ENCODE results near the gene FABP6. TPM values are rescaled to one million over a fixed set of nuclear protein-coding genes. Genes with fewer than 3 reads are reported as not detected.
A peak's percentile ranks its signal among the peaks of the same experiment; 100 is the strongest.

FABP6 gene
- polyA plus RNA-seq, 3 donors from 2014 or later = not detected

GRCh38 chr5:160260006-160260775 is 30.9 kb downstream of the FABP6 start:
- no peak overlapping the region for H3K4me3 Mint-ChIP-seq
- no peak for DNase-seq
- peaks cover 15 to 38% of the 10 kb centered on the region in 2 donors for H3K4me1 Mint-ChIP-seq
- peaks cover 0 to 8% (median 4%) of the 10 kb centered on the region in 3 donors for H3K36me3 Mint-ChIP-seq
- peaks cover 2 to 6% (median 2%) of the 10 kb centered on the region in 3 donors for H3K27me3 Mint-ChIP-seq (ENCODE audit: low read depth in 3 of 3)
- peak overlapping the region in 1 of 6 donors; percentile 23 for H3K27ac Mint-ChIP-seq
- no peaks in the 10 kb centered on the region for H3K9me3 Mint-ChIP-seq

- Mint-ChIP-seq H3K36me3 (peaks cover 0 to 8% (median 4%) of the 10 kb centered on the region in 3 donors), H3K27ac (peak overlapping the region in 3 of 6 donors; percentile 17 to 59 (median 51)), H3K27me3 (ENCODE audit: low read depth in 3 of 3) (peaks cover 2 to 6% (median 2%) of the 10 kb centered on the region in 3 donors), H3K9me3 (no peaks in the 10 kb centered on the region), H3K4me1 (peaks cover 15 to 38% of the 10 kb centered on the region in 2 donors), H3K4me3 (no peak overlapping the region)
- DNase-seq = no peak
Measured at GRCh38 chr5:160260881-160261815, 31.8 kb downstream of the FABP6 start.

- peaks cover 15 to 38% of the 10 kb centered on the region in 2 donors for H3K4me1 Mint-ChIP-seq
- peak overlapping the region in 3 of 6 donors; percentile 25 to 65 (median 58) for H3K27ac Mint-ChIP-seq
- no peak overlapping the region for H3K4me3 Mint-ChIP-seq
- peaks cover 0 to 8% (median 4%) of the 10 kb centered on the region in 3 donors for H3K36me3 Mint-ChIP-seq
- H3K9me3 Mint-ChIP-seq = no peaks in the 10 kb centered on the region
- H3K27me3 Mint-ChIP-seq (ENCODE audit: low read depth in 3 of 3) = peaks cover 2 to 6% (median 2%) of the 10 kb centered on the region in 3 donors
- DNase-seq = no peak
Measured at GRCh38 chr5:160262151-160263074, 33.1 kb downstream of the FABP6 start.

GRCh38 chr5:160263326-160263855 is 34.1 kb downstream of the FABP6 start:
- Mint-ChIP-seq H3K9me3 (no peaks in the 10 kb centered on the region), H3K4me1 (peaks cover 22 to 46% of the 10 kb centered on the region in 2 donors), H3K4me3 (no peak overlapping the region), H3K27me3 (ENCODE audit: low read depth in 3 of 3) (peaks cover 2 to 6% (median 2%) of the 10 kb centered on the region in 3 donors), H3K27ac (peak overlapping the region in 1 of 6 donors; percentile 58), H3K36me3 (peaks cover 0 to 6% (median 4%) of the 10 kb centered on the region in 3 donors)
- no peak for DNase-seq

- H3K27ac Mint-ChIP-seq = peak overlapping the region in 1 of 6 donors; percentile 13
- peaks cover 41 to 58% of the 10 kb centered on the region in 2 donors for H3K4me1 Mint-ChIP-seq
- H3K27me3 Mint-ChIP-seq (ENCODE audit: low read depth in 3 of 3) = peaks cover 0 to 3% (median 2%) of the 10 kb centered on the region in 3 donors
- no peaks in the 10 kb centered on the region for H3K36me3 Mint-ChIP-seq
- H3K4me3 Mint-ChIP-seq = no peak overlapping the region
- no peaks in the 10 kb centered on the region for H3K9me3 Mint-ChIP-seq
- DNase-seq = no peak
Measured at GRCh38 chr5:160266044-160266443, 36.7 kb downstream of the FABP6 start.

GRCh38 chr5:160266752-160267345 is 37.5 kb downstream of the FABP6 start:
- Mint-ChIP-seq H3K27me3 (ENCODE audit: low read depth in 3 of 3) (peaks cover 0 to 3% (median 2%) of the 10 kb centered on the region in 3 donors), H3K27ac (peak overlapping the region in 1 of 6 donors; percentile 34), H3K9me3 (no peaks in the 10 kb centered on the region), H3K4me3 (no peak overlapping the region), H3K4me1 (peaks cover 44 to 58% of the 10 kb centered on the region in 2 donors), H3K36me3 (no peaks in the 10 kb centered on the region)
- no peak for DNase-seq

- no peak for DNase-seq
- Mint-ChIP-seq H3K27ac (peak overlapping the region; percentile 55 to 92 (median 85)), H3K9me3 (no peaks in the 10 kb centered on the region), H3K27me3 (ENCODE audit: low read depth in 3 of 3) (peaks cover 0 to 5% (median 2%) of the 10 kb centered on the region in 3 donors), H3K4me1 (peaks cover 50 to 58% of the 10 kb centered on the region in 2 donors), H3K36me3 (no peaks in the 10 kb centered on the region), H3K4me3 (peak overlapping the region in 3 of 5 donors; percentile 5 to 46 (median 8))
Measured at GRCh38 chr5:160268121-160268520, 38.8 kb downstream of the FABP6 start.

GRCh38 chr5:160269017-160269416 is 39.7 kb downstream of the FABP6 start:
- Mint-ChIP-seq H3K27ac (peak overlapping the region; percentile 79 to 92 (median 87)), H3K27me3 (ENCODE audit: low read depth in 3 of 3) (peaks cover 0 to 3% (median 2%) of the 10 kb centered on the region in 3 donors), H3K36me3 (no peaks in the 10 kb centered on the region), H3K4me3 (peak overlapping the region in 4 of 5 donors; percentile 25 to 62 (median 40)), H3K4me1 (peaks cover 54 to 61% of the 10 kb centered on the region in 2 donors), H3K9me3 (no peaks in the 10 kb centered on the region)
- DNase-seq = peak; percentile 46 to 57 (median 50)

GRCh38 chr5:160270704-160271103 is 41.4 kb downstream of the FABP6 start:
- H3K4me1 Mint-ChIP-seq = peaks cover 71 to 78% of the 10 kb centered on the region in 2 donors
- H3K4me3 Mint-ChIP-seq = peak overlapping the region in 3 of 5 donors; percentile 38 to 84 (median 72)
- H3K9me3 Mint-ChIP-seq = no peaks in the 10 kb centered on the region
- peak overlapping the region; percentile 5 to 97 (median 84) for H3K27ac Mint-ChIP-seq
- peaks cover 0 to 3% (median 2%) of the 10 kb centered on the region in 3 donors for H3K27me3 Mint-ChIP-seq (ENCODE audit: low read depth in 3 of 3)
- peaks cover 3 to 8% (median 5%) of the 10 kb centered on the region in 3 donors for H3K36me3 Mint-ChIP-seq
- DNase-seq = no peak

GRCh38 chr5:160271396-160271795 is 42.1 kb downstream of the FABP6 start:
- Mint-ChIP-seq H3K4me1 (peaks cover 75 to 85% of the 10 kb centered on the region in 2 donors), H3K27ac (peak overlapping the region; percentile 7 to 97 (median 89)), H3K9me3 (no peaks in the 10 kb centered on the region), H3K4me3 (peak overlapping the region; percentile 72 to 84 (median 77)), H3K36me3 (peaks cover 3 to 8% (median 7%) of the 10 kb centered on the region in 3 donors), H3K27me3 (ENCODE audit: low read depth in 3 of 3) (peaks cover 0 to 3% (median 2%) of the 10 kb centered on the region in 3 donors)
- DNase-seq = peak; percentile 44 to 61 (median 55)

- H3K9me3 Mint-ChIP-seq = no peaks in the 10 kb centered on the region
- H3K27me3 Mint-ChIP-seq (ENCODE audit: low read depth in 3 of 3) = peaks cover 0 to 3% (median 2%) of the 10 kb centered on the region in 3 donors
- peaks cover 3 to 9% (median 8%) of the 10 kb centered on the region in 3 donors for H3K36me3 Mint-ChIP-seq
- peak overlapping the region; percentile 69 to 97 (median 89) for H3K27ac Mint-ChIP-seq
- H3K4me1 Mint-ChIP-seq = peaks cover 80 to 89% of the 10 kb centered on the region in 2 donors
- DNase-seq = no peak
- H3K4me3 Mint-ChIP-seq = peak overlapping the region; percentile 72 to 84 (median 77)
Measured at GRCh38 chr5:160271836-160272235, 42.5 kb downstream of the FABP6 start.

GRCh38 chr5:160272264-160272663 is 43.0 kb downstream of the FABP6 start:
- peak overlapping the region in 1 of 5 donors; percentile 72 for H3K4me3 Mint-ChIP-seq
- H3K27me3 Mint-ChIP-seq (ENCODE audit: low read depth in 3 of 3) = peaks cover 0 to 3% (median 2%) of the 10 kb centered on the region in 3 donors
- no peaks in the 10 kb centered on the region for H3K9me3 Mint-ChIP-seq
- H3K4me1 Mint-ChIP-seq = peaks cover 84 to 94% of the 10 kb centered on the region in 2 donors
- no peak for DNase-seq
- peak overlapping the region; percentile 61 to 97 (median 89) for H3K27ac Mint-ChIP-seq
- H3K36me3 Mint-ChIP-seq = peaks cover 3 to 12% (median 9%) of the 10 kb centered on the region in 3 donors

Data from immature natural killer cell (primary cell).